PC-3 (cell line): ENCODE data around the gene PCDHB5.

Experiments used
- CTCF ChIP-seq: fragments of 300-600 bp; sonication (generic); conservative IDR thresholded peaks from 2 replicates; pipeline ENCODE4 v1.5.1; 2017; ENCODE audit warnings: antibody characterized with exemption, low read depth, mild to moderate bottlenecking, low read length
- EZH2phosphoT487 ChIP-seq: fragments of 300-600 bp; sonication (generic); IDR thresholded peaks from 2 replicates; pipeline ENCODE4 v1.6.1; 2018; ENCODE audit warnings: mild to moderate bottlenecking, antibody characterized with exemption, low read length, borderline replicate concordance

GRCh38 chr5:141186897-141187512 is 52.0 kb downstream of the PCDHB5 start, which contains the start of gene PCDHB9:
- TF ChIP-seq CTCF (peak; percentile 69), EZH2phosphoT487 (no peak)
